ENCODE measurements around the gene BCR.

The BCR gene

DNA sequence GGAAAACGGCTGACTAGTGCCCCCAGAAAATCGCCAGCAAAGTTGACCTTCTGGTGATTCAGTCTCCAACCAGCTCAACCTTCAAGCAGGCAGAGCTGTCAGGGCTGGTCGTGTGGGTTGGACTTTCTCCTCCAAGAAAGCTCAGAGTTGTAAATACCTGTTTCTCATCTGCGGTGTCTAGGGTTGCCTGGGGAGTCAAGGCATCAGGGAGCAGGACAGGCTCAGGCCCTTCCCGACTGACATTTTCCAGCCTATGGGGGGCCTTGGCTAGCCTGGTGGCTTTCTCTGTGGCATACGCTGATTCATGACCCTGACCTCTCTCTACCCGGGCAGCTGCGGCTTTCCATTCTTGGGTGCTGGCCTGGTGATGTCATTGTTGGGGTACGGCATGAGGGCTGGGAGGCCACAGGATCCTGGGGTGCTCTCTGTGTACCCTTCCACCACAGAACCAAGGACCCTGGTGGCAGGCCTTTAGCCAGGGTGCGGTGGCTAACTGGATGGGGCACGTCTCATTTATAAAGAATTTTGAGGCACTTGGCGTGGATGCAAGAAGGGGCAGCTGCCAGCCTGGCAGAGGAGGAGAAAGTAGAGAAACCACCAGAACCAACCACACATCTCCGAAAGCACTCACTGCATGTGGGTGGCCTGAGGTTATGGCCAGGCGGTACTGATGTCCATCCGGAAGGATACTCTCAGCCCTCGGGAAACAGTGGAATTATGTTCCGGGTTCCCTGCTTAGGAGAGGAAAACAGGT is 64.9 kb downstream of the BCR start:
- no peak for TF ChIP-seq ZNF274 (IDR thresholded peaks at IDR 0.05; ENCODE audit: low read depth, low read length)
- no peak overlapping the region for H3K4me3 ChIP-seq (ENCODE audit: low read length)

DNA sequence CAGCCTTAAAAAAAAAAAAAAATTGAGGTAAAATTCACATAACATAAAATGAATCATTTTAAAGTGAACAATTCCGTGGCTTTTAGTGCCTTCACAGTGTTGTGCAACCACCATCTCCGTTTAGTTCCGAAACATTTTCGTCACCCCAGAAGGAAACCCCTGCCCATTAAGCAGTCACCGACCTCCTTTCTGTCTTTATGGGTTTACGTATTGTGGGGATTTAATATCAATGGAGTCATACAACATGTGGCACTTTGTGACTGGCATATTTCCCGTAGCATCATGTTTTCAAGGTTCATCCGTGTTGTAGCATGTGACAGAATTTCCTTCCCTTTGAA is 65.5 kb downstream of the BCR start:
- H3K4me3 ChIP-seq (ENCODE audit: low read length) = no peak overlapping the region
- TF ChIP-seq ZNF274 (IDR thresholded peaks at IDR 0.05; ENCODE audit: low read depth, low read length) = no peak

GRCh38 chr22:23246982-23247766 is 66.9 kb downstream of the BCR start:
- no peak overlapping the region for H3K4me3 ChIP-seq (ENCODE audit: low read length)
- TF ChIP-seq ZNF274 (IDR thresholded peaks at IDR 0.05; ENCODE audit: low read depth, low read length) = no peak

- no peak overlapping the region for H3K4me3 ChIP-seq (ENCODE audit: low read length)
- no peak for TF ChIP-seq ZNF274 (IDR thresholded peaks at IDR 0.05; ENCODE audit: low read depth, low read length)
These were observed 68.3 kb downstream of the BCR start for GRCh38 chr22:23248583-23248982.

- H3K4me3 ChIP-seq (ENCODE audit: low read length) = no peak overlapping the region
- TF ChIP-seq ZNF274 (IDR thresholded peaks at IDR 0.05; ENCODE audit: low read depth, low read length) = no peak
These were observed 69.9 kb downstream of the BCR start for GRCh38 chr22:23250056-23250784.

GRCh38 chr22:23250785-23251363 is 70.6 kb downstream of the BCR start:
- no peak overlapping the region for H3K4me3 ChIP-seq (ENCODE audit: low read length)
- no peak for TF ChIP-seq ZNF274 (IDR thresholded peaks at IDR 0.05; ENCODE audit: low read depth, low read length)

DNA sequence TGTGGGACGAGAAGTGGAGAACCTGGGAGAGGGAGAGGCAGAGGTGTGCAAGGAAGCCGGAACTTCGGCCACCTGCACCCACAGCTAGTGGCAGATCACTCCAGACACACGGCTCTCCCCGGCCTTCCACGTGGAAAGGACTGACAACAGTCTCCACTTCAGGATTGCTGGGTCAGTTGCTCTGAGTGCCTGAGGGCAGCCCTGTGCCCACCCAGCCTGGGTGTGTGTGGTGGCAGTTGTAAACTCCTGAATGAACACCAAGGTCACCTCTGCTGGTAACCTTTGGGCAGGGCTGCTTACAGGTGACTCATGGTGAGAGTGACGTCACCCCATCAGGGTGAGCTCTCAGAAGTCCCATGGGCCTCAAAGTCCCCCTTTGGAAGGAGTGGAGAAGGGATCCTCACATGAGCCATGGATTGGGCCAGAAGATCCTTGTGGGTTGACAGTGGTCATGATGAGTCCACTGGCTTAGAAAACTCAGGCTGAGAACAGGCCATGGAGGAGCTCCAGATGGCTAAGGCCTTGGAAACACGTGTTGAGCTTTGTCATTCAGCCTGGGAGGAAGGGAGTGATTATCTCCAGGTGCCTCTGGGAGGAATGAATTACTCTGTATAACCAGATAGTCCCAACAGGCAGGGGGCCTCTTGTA is 71.3 kb downstream of the BCR start:
- TF ChIP-seq ZNF274 (IDR thresholded peaks at IDR 0.05; ENCODE audit: low read depth, low read length) = no peak
- no peak overlapping the region for H3K4me3 ChIP-seq (ENCODE audit: low read length)

GRCh38 chr22:23253475-23254055 is 73.3 kb downstream of the BCR start:
- H3K4me3 ChIP-seq (ENCODE audit: low read length) = no peak overlapping the region
- TF ChIP-seq ZNF274 (IDR thresholded peaks at IDR 0.05; ENCODE audit: low read depth, low read length) = no peak

- H3K4me3 ChIP-seq (ENCODE audit: low read length) = no peak overlapping the region
- TF ChIP-seq ZNF274 (IDR thresholded peaks at IDR 0.05; ENCODE audit: low read depth, low read length) = no peak
These were observed 75.3 kb downstream of the BCR start for GRCh38 chr22:23255506-23256170.

GRCh38 chr22:23256171-23256932 is 76.0 kb downstream of the BCR start:
- H3K4me3 ChIP-seq (ENCODE audit: low read length) = no peak overlapping the region
- TF ChIP-seq ZNF274 (IDR thresholded peaks at IDR 0.05; ENCODE audit: low read depth, low read length) = no peak

DNA sequence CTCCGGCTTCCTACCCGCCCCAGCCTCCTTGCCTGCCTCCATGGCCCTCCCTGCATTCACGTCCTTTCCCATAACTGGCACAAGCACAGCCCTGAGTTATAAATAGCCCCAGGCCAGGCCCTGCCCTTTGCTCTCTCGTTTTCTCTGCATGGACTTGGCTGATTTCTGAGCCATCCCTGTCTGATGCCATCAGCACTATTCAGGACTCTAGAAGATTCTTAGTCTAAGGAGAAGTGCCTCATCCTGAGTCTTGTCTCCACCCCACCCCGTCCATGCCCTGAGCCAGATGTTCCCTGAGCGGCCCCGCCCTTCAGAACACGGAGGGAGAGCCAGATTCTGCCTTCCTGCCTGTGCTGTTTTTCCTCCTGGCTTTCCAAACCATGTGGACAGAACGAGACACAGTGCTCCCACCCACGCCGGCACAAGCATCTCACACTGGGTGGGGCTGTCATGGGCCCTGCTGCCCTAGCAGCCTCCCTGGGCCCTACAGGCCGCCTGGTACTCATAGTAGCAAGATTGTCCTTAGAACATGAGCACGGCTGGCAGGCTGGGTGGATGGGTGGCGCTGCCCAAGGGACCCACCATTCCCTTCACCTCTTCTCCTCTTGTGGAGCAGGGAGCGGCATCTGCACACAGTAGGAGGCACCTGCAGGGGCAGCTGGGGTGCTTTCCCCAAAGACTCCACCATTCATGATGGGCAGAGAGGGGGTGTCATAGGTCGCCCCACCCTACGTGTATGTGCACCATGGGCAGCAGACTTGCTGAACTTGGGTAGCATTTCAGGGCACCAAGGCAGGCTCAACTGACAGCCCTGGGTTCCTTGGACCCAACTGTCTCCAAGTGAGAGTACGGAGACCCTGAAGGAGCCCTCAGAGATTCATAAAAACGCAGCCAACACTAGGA is 76.9 kb downstream of the BCR start:
- H3K4me3 ChIP-seq (ENCODE audit: low read length) = no peak overlapping the region
- TF ChIP-seq ZNF274 (IDR thresholded peaks at IDR 0.05; ENCODE audit: low read depth, low read length) = no peak
